Subcutaneous adipose tissue (tissue), 4 donors: ENCODE measurements around the gene CD209. TPM values are rescaled to one million over a fixed set of nuclear protein-coding genes. Genes with fewer than 3 reads are reported as not detected.

Experiments
- total RNA-seq, 4 donors: library from RNA; depleted of rRNA; stranded (reverse); fragments of >200 nt; gene quantifications; one replicate each; pipeline ENCODE4 v1.1.0, GENCODE V29; 2016
- TF ChIP-seq, protein P1 (sequence below): fragments of 450-650 bp; IDR thresholded peaks from one replicate; pipeline ENCODE4 v1.5.1; 2016; ENCODE audit warnings: low read depth, mild to moderate bottlenecking, control low read depth, antibody characterized with exemption, moderate library complexity

The CD209 gene
- total RNA-seq, 4 donors from 2014 or later, result 17.5 to 24.8 (median 21.8) TPM

DNA sequence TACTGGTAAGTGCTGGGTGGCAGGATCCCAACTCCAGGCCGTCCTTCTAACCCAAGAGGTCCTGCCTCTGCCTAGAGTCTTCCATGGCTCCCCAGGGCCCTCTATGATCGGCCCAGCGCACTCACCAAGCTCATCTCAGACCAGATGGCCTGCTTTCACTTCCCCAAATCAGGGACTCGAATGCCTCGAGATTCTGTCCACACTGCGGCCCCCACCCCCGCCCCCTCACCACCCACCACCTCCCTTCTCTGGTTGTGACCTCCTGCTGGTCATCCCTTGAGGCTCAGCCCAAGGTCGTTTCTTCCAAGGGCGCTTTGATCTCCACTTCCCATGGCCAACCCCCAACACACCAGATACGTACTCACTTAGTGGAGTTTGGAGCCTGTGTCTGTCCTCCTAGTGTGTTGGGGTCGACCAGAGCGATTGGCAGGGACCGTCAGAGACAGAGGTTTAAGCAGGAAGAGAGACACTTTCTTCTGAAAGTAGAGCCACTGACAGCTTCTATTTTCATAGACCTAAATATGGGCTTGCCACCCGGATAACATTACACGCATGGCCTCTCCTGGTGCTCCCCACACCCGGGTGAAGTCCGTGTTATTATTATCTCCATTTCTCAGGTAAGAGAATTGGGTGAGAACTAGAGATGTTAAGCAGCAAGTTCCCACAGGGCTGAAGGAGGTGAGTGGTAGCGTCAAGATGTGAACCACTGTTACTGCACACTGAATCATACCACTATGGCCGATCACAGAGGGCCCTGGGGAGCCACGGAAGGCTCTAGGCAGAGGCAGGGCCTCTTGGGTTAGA lies 45.5 kb downstream of the CD209 start, which contains the start of gene FCER2:
FCER2 (minus strand) TSS at position 478 of the 804 bp plus-strand sequence. CDS start 2,371 bp downstream, outside the sequence.
- TF ChIP-seq, protein P1, sequence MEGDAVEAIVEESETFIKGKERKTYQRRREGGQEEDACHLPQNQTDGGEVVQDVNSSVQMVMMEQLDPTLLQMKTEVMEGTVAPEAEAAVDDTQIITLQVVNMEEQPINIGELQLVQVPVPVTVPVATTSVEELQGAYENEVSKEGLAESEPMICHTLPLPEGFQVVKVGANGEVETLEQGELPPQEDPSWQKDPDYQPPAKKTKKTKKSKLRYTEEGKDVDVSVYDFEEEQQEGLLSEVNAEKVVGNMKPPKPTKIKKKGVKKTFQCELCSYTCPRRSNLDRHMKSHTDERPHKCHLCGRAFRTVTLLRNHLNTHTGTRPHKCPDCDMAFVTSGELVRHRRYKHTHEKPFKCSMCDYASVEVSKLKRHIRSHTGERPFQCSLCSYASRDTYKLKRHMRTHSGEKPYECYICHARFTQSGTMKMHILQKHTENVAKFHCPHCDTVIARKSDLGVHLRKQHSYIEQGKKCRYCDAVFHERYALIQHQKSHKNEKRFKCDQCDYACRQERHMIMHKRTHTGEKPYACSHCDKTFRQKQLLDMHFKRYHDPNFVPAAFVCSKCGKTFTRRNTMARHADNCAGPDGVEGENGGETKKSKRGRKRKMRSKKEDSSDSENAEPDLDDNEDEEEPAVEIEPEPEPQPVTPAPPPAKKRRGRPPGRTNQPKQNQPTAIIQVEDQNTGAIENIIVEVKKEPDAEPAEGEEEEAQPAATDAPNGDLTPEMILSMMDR, result no peak

DNA sequence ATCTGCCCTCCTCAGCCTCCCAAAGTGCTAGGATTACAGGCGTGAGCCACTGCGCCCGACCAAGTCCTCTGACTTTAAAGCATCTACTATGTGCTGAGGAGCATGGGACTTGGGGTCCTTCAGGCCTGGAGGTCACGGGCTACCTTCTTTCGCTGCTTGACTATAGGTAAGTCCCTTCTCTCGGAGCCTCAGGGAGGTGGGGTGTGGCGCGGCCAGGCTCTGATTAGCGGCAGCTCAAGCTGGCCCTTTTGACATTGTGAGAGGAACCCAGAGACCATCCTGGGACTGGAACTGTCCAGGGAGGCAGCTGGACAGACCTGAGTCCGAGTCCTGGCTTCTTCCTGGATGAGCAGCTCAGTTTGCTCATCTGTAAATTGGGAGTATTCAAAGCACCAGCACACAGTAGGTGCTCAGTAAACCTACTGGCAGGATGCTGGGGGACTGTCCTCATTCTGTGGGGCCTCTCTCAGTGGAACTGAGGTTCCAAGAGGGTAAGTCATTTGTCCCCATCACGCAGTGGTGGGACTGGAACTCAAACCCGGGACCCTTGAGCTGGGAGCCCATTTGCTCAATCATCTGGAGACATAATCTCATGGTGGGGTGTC lies 46.2 kb downstream of the CD209 start:
- TF ChIP-seq, protein P1, result no peak

DNA sequence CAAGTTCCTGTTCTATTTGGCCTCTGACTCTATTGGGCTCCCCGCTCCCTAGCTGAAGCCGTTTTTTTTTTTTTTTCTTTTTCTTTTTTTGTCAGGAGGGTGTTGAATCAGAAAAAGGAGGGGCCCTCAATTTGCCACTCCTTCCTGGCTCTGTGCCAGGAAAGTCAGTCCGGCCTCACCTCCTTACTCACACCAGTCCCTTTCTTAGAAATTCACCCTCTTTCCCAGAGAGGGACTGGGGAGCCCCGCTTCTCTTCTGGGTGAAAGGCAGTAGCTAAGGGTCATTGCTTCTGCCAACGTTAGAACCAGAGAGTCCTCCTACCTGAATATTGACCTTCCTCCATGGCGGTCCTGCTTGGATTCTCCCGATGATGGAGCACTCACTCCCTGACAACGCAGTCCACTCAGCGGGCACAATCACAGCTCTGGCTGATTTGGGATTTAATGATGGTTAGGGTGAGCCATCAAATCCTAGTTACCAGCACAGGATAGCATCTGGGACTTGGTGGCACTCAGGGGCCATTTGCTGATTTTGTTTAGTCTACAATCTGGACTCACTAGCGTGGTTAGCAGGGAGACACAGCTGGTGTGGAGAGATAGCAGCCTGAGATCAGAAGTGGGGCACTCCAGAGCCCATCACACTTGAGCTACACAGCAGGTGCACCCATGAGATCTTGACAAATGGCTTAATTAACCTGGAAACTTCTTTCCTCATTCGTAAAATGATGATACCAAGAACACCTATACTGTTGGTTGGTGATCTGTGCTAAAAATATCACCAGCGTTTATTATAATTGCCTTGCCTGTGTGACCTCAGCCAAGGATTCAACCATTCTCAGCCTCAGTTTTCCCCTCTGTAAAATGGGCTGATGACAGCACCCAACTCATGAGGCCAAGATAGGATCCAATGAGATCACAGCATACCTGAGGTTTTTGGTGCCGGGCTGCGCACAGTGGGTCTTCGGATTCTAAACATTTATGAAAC lies 47.6 kb downstream of the CD209 start:
- TF ChIP-seq, protein P1, result no peak

DNA sequence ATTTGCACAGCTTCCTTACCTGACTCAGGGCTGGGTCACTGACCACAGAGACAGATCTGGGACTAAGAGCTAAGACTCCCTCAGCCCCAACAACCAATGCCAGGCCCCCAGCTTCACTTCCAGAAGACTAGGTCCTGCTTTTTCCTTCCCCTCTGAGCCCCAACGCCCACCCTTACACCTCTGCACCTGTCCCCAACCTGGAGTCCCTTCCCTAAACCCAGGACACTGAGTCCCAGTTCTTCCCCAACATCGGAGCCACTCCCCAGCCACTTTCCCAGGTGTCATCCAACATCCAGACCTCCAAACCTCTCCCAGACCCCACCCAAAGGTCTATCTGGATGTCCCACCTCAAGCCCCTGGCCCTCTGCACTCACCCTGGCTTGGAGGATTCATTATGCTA lies 48.3 kb downstream of the CD209 start:
- TF ChIP-seq, protein P1, result no peak

DNA sequence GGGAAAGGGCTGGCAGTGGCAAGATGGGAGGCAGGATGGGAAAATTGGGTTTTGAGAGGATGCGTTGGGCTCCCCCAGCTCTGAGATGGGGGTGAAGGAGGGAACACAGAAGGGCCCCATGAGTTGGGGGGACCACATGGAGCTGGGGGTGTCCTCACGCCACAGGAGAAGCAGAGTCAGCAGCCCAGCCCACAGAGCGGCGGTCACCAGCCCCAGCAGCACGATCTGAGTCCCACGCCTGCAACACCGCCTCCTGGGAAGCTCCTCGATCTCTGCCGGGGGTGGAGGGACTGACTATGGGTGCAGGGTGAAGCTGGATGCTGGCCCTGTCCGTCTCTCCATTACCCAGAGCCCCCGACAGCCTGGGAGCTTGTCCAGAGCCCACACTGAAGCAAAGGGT lies 48.8 kb downstream of the CD209 start:
- TF ChIP-seq, protein P1, result no peak

DNA sequence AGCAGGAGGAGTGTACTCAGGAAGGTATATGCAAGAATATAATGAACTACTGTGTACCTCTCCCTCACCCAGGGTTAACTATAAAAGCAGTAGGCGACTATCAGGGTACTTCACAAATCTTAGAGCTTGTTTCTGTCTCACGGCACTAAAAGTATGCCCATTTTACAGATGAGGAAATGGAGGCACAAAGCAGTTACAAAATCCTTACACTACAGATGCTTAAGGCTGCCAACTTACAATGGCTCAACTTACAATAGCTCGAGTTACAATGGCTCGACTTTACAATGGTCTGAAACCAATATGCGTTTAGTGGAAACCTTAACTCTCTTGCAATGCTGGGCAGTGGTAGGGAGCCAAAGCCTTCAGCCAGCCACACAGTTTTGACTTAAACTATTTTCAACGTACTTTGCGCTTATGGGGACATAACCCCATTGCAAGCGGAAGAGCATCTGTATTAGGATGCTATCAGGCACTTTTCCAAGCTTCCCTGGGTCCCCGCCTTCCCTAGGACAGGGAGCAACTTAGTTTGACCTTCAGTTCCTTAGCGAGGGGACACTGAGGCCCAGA lies 49.5 kb downstream of the CD209 start:
- TF ChIP-seq, protein P1, result no peak
